Keratinocyte (primary cell): ENCODE measurements around the gene SGMS2. TPM values are rescaled to one million over a fixed set of nuclear protein-coding genes. Genes with fewer than 3 reads are reported as not detected.

ENCODE experiments used
- DNase-seq: peaks from one replicate; pipeline ENCODE4 v3.0.0-alpha.2; 2011; ENCODE audit warnings: low read depth, missing footprints, low spot score
- FAIRE-seq: peaks from 2 replicates; lab custom pipeline; 2011; peaks lifted over from hg19 to GRCh38; lab: Jason Lieb, UNC
- H2AFZ ChIP-seq: 2 replicates; pipeline ENCODE4 v1.6.0; 2012; ENCODE audit warnings: low read length, control low read depth, inconsistent platforms; ENCODE audit not compliant: control insufficient read depth
- H3K27ac ChIP-seq: 2 replicates; pipeline ENCODE4 v1.5.1; 2011; ENCODE audit warnings: low read length; ENCODE audit not compliant: control insufficient read depth, insufficient read depth
- H3K27me3 ChIP-seq: 3 replicates; pipeline ENCODE4 v1.6.0; 2011; ENCODE audit warnings: low read length; ENCODE audit not compliant: control insufficient read depth, insufficient read depth; ENCODE audit errors: extremely low read depth
- H3K36me3 ChIP-seq, 2 experiments: 2 replicates in 1 of 2; 3 replicates in 1 of 2; pipeline ENCODE4 v1.5.1; 2011; ENCODE audit warnings: low read length in 2 of 2, mild to moderate bottlenecking in 1 of 2; ENCODE audit not compliant: control insufficient read depth in 2 of 2, insufficient read depth in 2 of 2; ENCODE audit errors: extremely low read depth in 1 of 2
- H3K4me1 ChIP-seq: 3 replicates; pipeline ENCODE4 v1.5.1; 2011; ENCODE audit warnings: low read length; ENCODE audit not compliant: control insufficient read depth, insufficient read depth; ENCODE audit errors: extremely low read depth
- H3K4me2 ChIP-seq: 3 replicates; pipeline ENCODE4 v1.6.0; 2011; ENCODE audit warnings: low read depth, low read length; ENCODE audit not compliant: control insufficient read depth, insufficient read depth; ENCODE audit errors: extremely low read depth
- H3K4me3 ChIP-seq, 3 experiments: fragments of 200-600 bp in 1 of 3; sonication (generic) in 1 of 3; 2 replicates in 2 of 3; 3 replicates in 1 of 3; pipeline ENCODE4 v1.5.1; 2011 to 2016; ENCODE audit warnings: low read length in 3 of 3, mild to moderate bottlenecking in 3 of 3, control low read depth in 2 of 3, inconsistent platforms in 1 of 3, low read depth in 1 of 3, mixed read lengths in 1 of 3, mixed run types in 1 of 3, moderate library complexity in 1 of 3; ENCODE audit not compliant: control insufficient read depth in 2 of 3, insufficient read depth in 2 of 3; ENCODE audit errors: extremely low read depth in 1 of 3
- H3K79me2 ChIP-seq: 2 replicates; pipeline ENCODE4 v1.6.0; 2012; ENCODE audit warnings: low read length; ENCODE audit not compliant: control insufficient read depth, insufficient read depth
- H3K9ac ChIP-seq: 3 replicates; pipeline ENCODE4 v1.6.0; 2011; ENCODE audit warnings: low read length; ENCODE audit not compliant: control insufficient read depth, insufficient read depth; ENCODE audit errors: extremely low read depth
- H3K9me1 ChIP-seq: 3 replicates; pipeline ENCODE4 v1.6.0; 2011; ENCODE audit warnings: low read length; ENCODE audit not compliant: control insufficient read depth, insufficient read depth; ENCODE audit errors: extremely low read depth
- H3K9me3 ChIP-seq: 2 replicates; pipeline ENCODE4 v1.5.1; 2012; ENCODE audit warnings: low read depth, low read length; ENCODE audit not compliant: control insufficient read depth
- H4K20me1 ChIP-seq: 3 replicates; pipeline ENCODE4 v1.6.0; 2011; ENCODE audit warnings: low read length; ENCODE audit not compliant: control insufficient read depth, insufficient read depth; ENCODE audit errors: extremely low read depth
- EZH2 ChIP-seq: IDR thresholded peaks from one replicate; pipeline ENCODE4 v1.6.1; 2012; ENCODE audit warnings: inconsistent platforms, mild to moderate bottlenecking, low read length, moderate library complexity
- dilution Hi-C: fragments of 300-500 bp; cut with MboI; formaldehyde crosslinking; loops from one replicate; pipeline ENCODE4 v1.7.0; 2020; ENCODE audit warnings: low sequenced_read_pairs; ENCODE audit not compliant: extremely low pct_ligation_motif_present
- polyA plus RNA-seq, 5 experiments: library from polyadenylated mRNA; depleted of rRNA in 3 of 5; stranded (reverse) in 3 of 5; stranded (forward) in 1 of 5; unstranded in 1 of 5; fragments of >200 nt; gene quantifications; 1 replicate in 1 of 5; 2 replicates in 3 of 5; 3 replicates in 1 of 5; pipeline versions ENCODE4 v1.2.1 to v1.2.3, GENCODE V29; 2011 to 2012; ENCODE audit warnings: missing spikeins in 2 of 5, low read depth in 1 of 5, low replicate concordance in 1 of 5
- TF ChIP-seq, protein P1 (sequence below), 3 experiments: IDR thresholded peaks in 1 of 3; conservative IDR thresholded peaks in 1 of 3; optimal IDR thresholded peaks in 1 of 3; 2 replicates in 2 of 3; 3 replicates in 1 of 3; pipeline versions ENCODE3 to v1.5.1; 2011; ENCODE audit warnings: low read length in 3 of 3, mild to moderate bottlenecking in 3 of 3, moderate library complexity in 2 of 3, control low read depth in 1 of 3, inconsistent platforms in 1 of 3; ENCODE audit not compliant: insufficient read depth in 2 of 3; ENCODE audit errors: extremely low read depth in 1 of 3

SGMS2 gene
- polyA plus RNA-seq, 1 donor (not counting 4 experiments of a cell fraction or from before 2014, with no cell fraction given): 38.5 TPM

DNA sequence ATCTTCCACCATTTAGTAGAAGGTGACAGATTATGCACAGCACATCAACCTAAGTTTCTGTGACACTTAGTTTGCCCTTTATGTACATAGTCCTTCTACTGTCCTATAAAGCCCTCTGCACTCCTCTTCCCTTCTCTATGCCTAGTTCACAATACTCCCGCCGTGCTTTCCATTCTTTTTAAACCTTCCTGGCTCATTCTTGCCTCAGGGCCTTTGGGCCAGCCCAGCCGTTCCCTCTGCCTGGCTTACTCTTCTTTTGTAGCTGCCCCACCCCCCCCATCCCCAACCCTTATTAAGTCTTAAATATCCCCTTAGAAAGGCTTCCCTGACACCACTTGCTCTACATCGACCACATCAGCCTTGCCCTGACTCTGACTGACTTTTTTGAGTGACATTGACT is 33.0 kb downstream of the SGMS2 start:
- no peaks in the 10 kb centered on the region for H3K9me3 ChIP-seq
- no peaks in the 10 kb centered on the region for H4K20me1 ChIP-seq
- FAIRE-seq (no peak), DNase-seq (no peak)
- peaks cover 27% of the 10 kb centered on the region for H3K79me2 ChIP-seq
- H3K4me2 ChIP-seq: no peak overlapping the region
- peaks cover 39% of the 10 kb centered on the region for H3K4me1 ChIP-seq
- no peaks in the 10 kb centered on the region for H3K36me3 ChIP-seq
- dilution Hi-C loops: no loop called here
- H3K4me3 ChIP-seq: no peak overlapping the region
- no peak overlapping the region for H2AFZ ChIP-seq
- H3K9me1 ChIP-seq: no peaks in the 10 kb centered on the region
- TF ChIP-seq, protein P1, sequence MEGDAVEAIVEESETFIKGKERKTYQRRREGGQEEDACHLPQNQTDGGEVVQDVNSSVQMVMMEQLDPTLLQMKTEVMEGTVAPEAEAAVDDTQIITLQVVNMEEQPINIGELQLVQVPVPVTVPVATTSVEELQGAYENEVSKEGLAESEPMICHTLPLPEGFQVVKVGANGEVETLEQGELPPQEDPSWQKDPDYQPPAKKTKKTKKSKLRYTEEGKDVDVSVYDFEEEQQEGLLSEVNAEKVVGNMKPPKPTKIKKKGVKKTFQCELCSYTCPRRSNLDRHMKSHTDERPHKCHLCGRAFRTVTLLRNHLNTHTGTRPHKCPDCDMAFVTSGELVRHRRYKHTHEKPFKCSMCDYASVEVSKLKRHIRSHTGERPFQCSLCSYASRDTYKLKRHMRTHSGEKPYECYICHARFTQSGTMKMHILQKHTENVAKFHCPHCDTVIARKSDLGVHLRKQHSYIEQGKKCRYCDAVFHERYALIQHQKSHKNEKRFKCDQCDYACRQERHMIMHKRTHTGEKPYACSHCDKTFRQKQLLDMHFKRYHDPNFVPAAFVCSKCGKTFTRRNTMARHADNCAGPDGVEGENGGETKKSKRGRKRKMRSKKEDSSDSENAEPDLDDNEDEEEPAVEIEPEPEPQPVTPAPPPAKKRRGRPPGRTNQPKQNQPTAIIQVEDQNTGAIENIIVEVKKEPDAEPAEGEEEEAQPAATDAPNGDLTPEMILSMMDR (optimal IDR thresholded peaks at IDR 0.05 in 1 of 3, IDR thresholded peaks at IDR 0.05 in 1 of 3, conservative IDR thresholded peaks at IDR 0.05 in 1 of 3; ENCODE audit: extremely low read depth in 1 of 3, insufficient read depth in 2 of 3, low read length in 3 of 3): no peak
- no peak for TF ChIP-seq EZH2
- H3K9ac ChIP-seq: no peak overlapping the region
- H3K27ac ChIP-seq: no peak overlapping the region
- no peaks in the 10 kb centered on the region for H3K27me3 ChIP-seq

DNA sequence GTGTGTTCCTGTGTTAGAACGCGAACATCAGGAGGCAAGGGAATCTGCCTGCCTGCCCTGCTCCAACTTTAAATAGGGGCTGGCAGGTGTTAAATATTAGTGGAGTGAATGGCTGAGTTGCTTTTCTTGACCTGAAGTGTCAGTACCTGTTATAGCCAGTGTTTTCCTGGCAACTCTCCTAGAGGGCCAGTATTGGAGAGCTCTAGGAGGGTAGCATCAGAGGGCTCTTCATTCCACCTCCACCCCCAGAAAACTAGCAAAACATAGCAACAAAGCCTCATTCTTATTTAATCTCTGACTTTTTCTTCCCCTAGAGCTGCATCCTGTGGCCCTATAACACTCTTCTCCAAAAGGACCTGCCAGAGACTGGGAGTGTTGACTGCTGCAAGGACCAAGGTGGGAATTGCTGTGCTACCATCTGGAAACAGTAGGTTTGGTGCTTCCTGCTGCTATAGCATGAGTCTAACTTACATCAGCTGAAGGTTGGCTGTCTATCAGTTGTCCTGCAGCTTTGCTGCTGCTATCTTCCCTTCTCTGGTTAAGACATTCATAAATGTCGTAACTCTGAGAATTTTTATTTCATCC is 33.5 kb downstream of the SGMS2 start:
- H3K4me2 ChIP-seq: no peak overlapping the region
- H2AFZ ChIP-seq: no peak overlapping the region
- H4K20me1 ChIP-seq: no peaks in the 10 kb centered on the region
- peaks cover 27% of the 10 kb centered on the region for H3K79me2 ChIP-seq
- FAIRE-seq (no peak), DNase-seq (no peak)
- no peaks in the 10 kb centered on the region for H3K36me3 ChIP-seq
- no peaks in the 10 kb centered on the region for H3K9me1 ChIP-seq
- no peaks in the 10 kb centered on the region for H3K27me3 ChIP-seq
- peaks cover 40% of the 10 kb centered on the region for H3K4me1 ChIP-seq
- H3K9me3 ChIP-seq: no peaks in the 10 kb centered on the region
- no peak overlapping the region for H3K4me3 ChIP-seq
- no peak overlapping the region for H3K27ac ChIP-seq
- no peak overlapping the region for H3K9ac ChIP-seq
- dilution Hi-C loops: no loop called here
- TF ChIP-seq, protein P1 (optimal IDR thresholded peaks at IDR 0.05 in 1 of 3, IDR thresholded peaks at IDR 0.05 in 1 of 3, conservative IDR thresholded peaks at IDR 0.05 in 1 of 3; ENCODE audit: extremely low read depth in 1 of 3, insufficient read depth in 2 of 3, low read length in 3 of 3): no peak
- no peak for TF ChIP-seq EZH2
